Raji (cell line): ENCODE data around the gene ACAN.

Source experiments
- POLR2A ChIP-seq: IDR thresholded peaks from 2 replicates; pipeline ENCODE4 v1.6.1; 2011; ENCODE audit warnings: low read depth, low read length, control low read depth; ENCODE audit not compliant: insufficient read depth

The ACAN gene

GRCh38 chr15:88897142-88897455, 93.9 kb downstream of the ACAN start:
- TF ChIP-seq POLR2A: no peak

- no peak for TF ChIP-seq POLR2A
Observed at GRCh38 chr15:88897456-88898194, 94.4 kb downstream of the ACAN start.

GRCh38 chr15:88898736-88899135, 95.5 kb downstream of the ACAN start:
- no peak for TF ChIP-seq POLR2A

GRCh38 chr15:88899251-88899650, 96.0 kb downstream of the ACAN start:
- TF ChIP-seq POLR2A: no peak

GRCh38 chr15:88900309-88900981, 97.2 kb downstream of the ACAN start:
- TF ChIP-seq POLR2A: no peak

- no peak for TF ChIP-seq POLR2A
Observed at GRCh38 chr15:88900982-88901418, 97.8 kb downstream of the ACAN start.

GRCh38 chr15:88901508-88902220, 98.4 kb downstream of the ACAN start:
- TF ChIP-seq POLR2A: no peak

GRCh38 chr15:88902221-88902835, 99.1 kb downstream of the ACAN start:
- TF ChIP-seq POLR2A: no peak

- no peak for TF ChIP-seq POLR2A
Observed at GRCh38 chr15:88902846-88903245, 99.6 kb downstream of the ACAN start.

GRCh38 chr15:88904257-88904623, 101.0 kb downstream of the ACAN start:
- no peak for TF ChIP-seq POLR2A

GRCh38 chr15:88904624-88905327, 101.5 kb downstream of the ACAN start:
- TF ChIP-seq POLR2A: no peak

- TF ChIP-seq POLR2A: no peak
Observed at GRCh38 chr15:88905576-88905975, 102.3 kb downstream of the ACAN start.

- TF ChIP-seq POLR2A: no peak
Observed at GRCh38 chr15:88906130-88906529, 102.9 kb downstream of the ACAN start.

GRCh38 chr15:88906551-88906950, 103.3 kb downstream of the ACAN start:
- no peak for TF ChIP-seq POLR2A

GRCh38 chr15:88907111-88907510, 103.9 kb downstream of the ACAN start:
- TF ChIP-seq POLR2A: no peak
